Skeletal muscle tissue (tissue), 4 donors: ENCODE data around the gene CPXM2. TPM values are rescaled to one million over a fixed set of nuclear protein-coding genes. Genes with fewer than 3 reads are reported as not detected.

ENCODE experiments used
- H3K27ac ChIP-seq: one replicate; pipeline ENCODE4 v1.7.0; 2013; ENCODE audit warnings: mild to moderate bottlenecking, low read depth, low read length, inconsistent platforms
- H3K27me3 ChIP-seq, 3 donors: one replicate each; pipeline ENCODE4 v1.7.0; 2013; ENCODE audit warnings: low read length in 3 of 3; ENCODE audit not compliant: control insufficient read depth in 3 of 3, insufficient read depth in 3 of 3
- H3K36me3 ChIP-seq, 3 donors: one replicate each; pipeline ENCODE4 v1.7.0; 2013; ENCODE audit warnings: low read length in 3 of 3; ENCODE audit not compliant: control insufficient read depth in 3 of 3, insufficient read depth in 3 of 3
- H3K4me1 ChIP-seq, 3 donors: one replicate each; pipeline ENCODE4 v1.7.0; 2013; ENCODE audit warnings: low read length in 3 of 3, mild to moderate bottlenecking in 3 of 3; ENCODE audit not compliant: control insufficient read depth in 3 of 3, insufficient read depth in 3 of 3
- H3K4me3 ChIP-seq, 3 donors: one replicate each; pipeline ENCODE4 v1.7.0; 2013; ENCODE audit warnings: low read length in 3 of 3
- H3K9ac ChIP-seq, 3 donors: one replicate each; pipeline ENCODE4 v1.7.0; 2013; ENCODE audit warnings: low read length in 3 of 3, mild to moderate bottlenecking in 3 of 3, moderate library complexity in 2 of 3, low read depth in 1 of 3
- H3K9me3 ChIP-seq, 3 donors: one replicate each; pipeline ENCODE4 v1.7.0; 2013; ENCODE audit warnings: low read length in 3 of 3; ENCODE audit not compliant: control insufficient read depth in 3 of 3
- total RNA-seq: library from RNA; depleted of rRNA; stranded (reverse); fragments of >200 nt; gene quantifications from one replicate; pipeline ENCODE4 v1.2.3, GENCODE V29; 2014
- donor health status: Osteomylitis.

Gene CPXM2
- total RNA-seq, 1 donor from 2014 or later = 0.52 TPM

GRCh38 chr10:123809632-123810031, 82.0 kb downstream of the CPXM2 start:
- no peak overlapping the region for H3K9ac ChIP-seq
- no peak overlapping the region for H3K27ac ChIP-seq
- H3K4me1 ChIP-seq = peaks cover 0 to 4% (median 0%) of the 10 kb centered on the region in 3 donors
- no peaks in the 10 kb centered on the region for H3K9me3 ChIP-seq
- no peak overlapping the region for H3K4me3 ChIP-seq
- H3K27me3 ChIP-seq = peaks cover 0 to 6% (median 0%) of the 10 kb centered on the region in 3 donors
- no peaks in the 10 kb centered on the region for H3K36me3 ChIP-seq

- peaks cover 0 to 4% (median 0%) of the 10 kb centered on the region in 3 donors for H3K4me1 ChIP-seq
- no peak overlapping the region for H3K4me3 ChIP-seq
- no peaks in the 10 kb centered on the region for H3K9me3 ChIP-seq
- no peaks in the 10 kb centered on the region for H3K36me3 ChIP-seq
- H3K9ac ChIP-seq = no peak overlapping the region
- H3K27ac ChIP-seq = no peak overlapping the region
- peaks cover 0 to 6% (median 0%) of the 10 kb centered on the region in 3 donors for H3K27me3 ChIP-seq
Observed at GRCh38 chr10:123808906-123809305, 82.7 kb downstream of the CPXM2 start.

GRCh38 chr10:123808286-123808685, 83.3 kb downstream of the CPXM2 start:
- no peak overlapping the region for H3K27ac ChIP-seq
- H3K9me3 ChIP-seq = no peaks in the 10 kb centered on the region
- no peaks in the 10 kb centered on the region for H3K36me3 ChIP-seq
- no peak overlapping the region for H3K9ac ChIP-seq
- H3K4me3 ChIP-seq = no peak overlapping the region
- H3K27me3 ChIP-seq = peaks cover 0 to 6% (median 0%) of the 10 kb centered on the region in 3 donors
- peaks cover 0 to 4% (median 0%) of the 10 kb centered on the region in 3 donors for H3K4me1 ChIP-seq

DNA sequence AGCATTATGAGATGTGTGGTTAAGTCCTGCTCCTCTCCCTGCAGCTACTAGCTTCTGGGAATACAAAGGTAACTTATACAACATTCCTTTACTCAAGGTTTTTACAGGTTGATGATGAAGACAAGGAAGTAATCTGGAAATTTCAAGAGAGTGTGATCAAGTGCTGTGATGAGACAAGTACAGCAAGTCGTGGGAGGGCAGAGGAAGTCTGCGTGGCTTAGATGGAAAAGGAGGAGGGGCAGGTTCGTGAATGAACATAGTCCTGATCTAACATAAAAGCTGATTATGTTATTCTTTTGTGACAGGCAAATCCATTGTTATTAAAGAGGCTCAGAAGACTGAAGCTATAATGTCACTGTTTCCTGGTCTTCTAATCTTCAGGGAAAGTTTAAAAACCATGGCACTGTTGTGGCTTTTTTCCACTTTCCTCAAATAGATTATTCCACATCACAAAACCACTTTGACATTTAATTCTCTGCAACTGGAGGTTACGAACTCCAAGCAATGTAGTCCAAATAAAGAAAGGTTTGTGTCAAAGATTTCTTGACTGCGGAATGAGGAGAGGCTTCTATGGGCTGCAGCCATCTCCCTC, 84.1 kb downstream of the CPXM2 start:
- Histone ChIP-seq H3K27ac (no peak overlapping the region), H3K9me3 (no peaks in the 10 kb centered on the region), H3K36me3 (no peaks in the 10 kb centered on the region), H3K27me3 (peaks cover 0 to 6% (median 0%) of the 10 kb centered on the region in 3 donors), H3K4me1 (peaks cover 0 to 4% (median 0%) of the 10 kb centered on the region in 3 donors), H3K9ac (no peak overlapping the region), H3K4me3 (no peak overlapping the region)

DNA sequence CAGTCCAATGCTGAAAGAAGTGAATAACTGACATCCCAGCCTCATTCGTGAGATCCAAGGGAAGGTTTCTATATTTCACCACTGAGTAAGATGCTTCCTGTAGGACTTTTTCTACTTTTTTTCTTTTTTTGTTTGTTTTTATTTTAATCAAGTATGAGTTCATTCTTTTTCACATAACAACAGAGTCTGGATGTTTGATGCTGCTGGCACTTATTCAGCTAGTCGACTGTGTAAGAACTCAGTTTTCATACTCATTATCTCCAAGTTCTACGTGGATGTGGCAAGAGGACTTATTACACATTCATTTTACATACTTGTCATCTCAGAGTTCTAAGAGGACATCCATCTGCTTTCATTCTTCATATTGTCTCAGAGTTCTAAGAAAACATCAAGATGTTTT, 86.9 kb downstream of the CPXM2 start:
- no peak overlapping the region for H3K9ac ChIP-seq
- H3K36me3 ChIP-seq = no peaks in the 10 kb centered on the region
- peaks cover 0 to 7% (median 0%) of the 10 kb centered on the region in 3 donors for H3K4me1 ChIP-seq

GRCh38 chr10:123800821-123801220, 90.8 kb downstream of the CPXM2 start:
- Histone ChIP-seq H3K36me3 (peaks cover 0 to 3% (median 0%) of the 10 kb centered on the region in 3 donors), H3K27ac (peak overlapping the region; percentile 67), H3K27me3 (no peaks in the 10 kb centered on the region)

More for the DNA sequence above, 86.9 kb downstream of the CPXM2 start:
- Histone ChIP-seq H3K27ac (no peak overlapping the region), H3K4me3 (no peak overlapping the region), H3K27me3 (peaks cover 0 to 6% (median 0%) of the 10 kb centered on the region in 3 donors), H3K9me3 (no peaks in the 10 kb centered on the region)

GRCh38 chr10:123800289-123800688, 91.3 kb downstream of the CPXM2 start:
- H3K4me3 ChIP-seq = peak overlapping the region in 1 of 3 donors; percentile 17
- H3K27ac ChIP-seq = peak overlapping the region; percentile 67

More at GRCh38 chr10:123800821-123801220, 90.8 kb downstream of the CPXM2 start:
- Histone ChIP-seq H3K9me3 (no peaks in the 10 kb centered on the region), H3K9ac (no peak overlapping the region), H3K4me1 (peaks cover 0 to 3% (median 0%) of the 10 kb centered on the region in 3 donors), H3K4me3 (no peak overlapping the region)

GRCh38 chr10:123798856-123799255, 92.8 kb downstream of the CPXM2 start:
- H3K27ac ChIP-seq = no peak overlapping the region
- H3K9me3 ChIP-seq = no peaks in the 10 kb centered on the region
- no peaks in the 10 kb centered on the region for H3K27me3 ChIP-seq
- H3K4me1 ChIP-seq = peaks cover 0 to 3% (median 0%) of the 10 kb centered on the region in 3 donors
- H3K9ac ChIP-seq = no peak overlapping the region
- H3K36me3 ChIP-seq = peaks cover 0 to 3% (median 0%) of the 10 kb centered on the region in 3 donors
- H3K4me3 ChIP-seq = no peak overlapping the region

More at GRCh38 chr10:123800289-123800688, 91.3 kb downstream of the CPXM2 start:
- Histone ChIP-seq H3K9ac (no peak overlapping the region), H3K4me1 (peaks cover 0 to 3% (median 0%) of the 10 kb centered on the region in 3 donors), H3K9me3 (no peaks in the 10 kb centered on the region), H3K36me3 (peaks cover 0 to 3% (median 0%) of the 10 kb centered on the region in 3 donors), H3K27me3 (no peaks in the 10 kb centered on the region)

- H3K9me3 ChIP-seq = no peaks in the 10 kb centered on the region
- no peak overlapping the region for H3K4me3 ChIP-seq
- peaks cover 0 to 3% (median 0%) of the 10 kb centered on the region in 3 donors for H3K4me1 ChIP-seq
- H3K27ac ChIP-seq = no peak overlapping the region
- peaks cover 0 to 3% (median 0%) of the 10 kb centered on the region in 3 donors for H3K36me3 ChIP-seq
- no peak overlapping the region for H3K9ac ChIP-seq
- no peaks in the 10 kb centered on the region for H3K27me3 ChIP-seq
Observed at GRCh38 chr10:123797813-123798212, 93.8 kb downstream of the CPXM2 start.

DNA sequence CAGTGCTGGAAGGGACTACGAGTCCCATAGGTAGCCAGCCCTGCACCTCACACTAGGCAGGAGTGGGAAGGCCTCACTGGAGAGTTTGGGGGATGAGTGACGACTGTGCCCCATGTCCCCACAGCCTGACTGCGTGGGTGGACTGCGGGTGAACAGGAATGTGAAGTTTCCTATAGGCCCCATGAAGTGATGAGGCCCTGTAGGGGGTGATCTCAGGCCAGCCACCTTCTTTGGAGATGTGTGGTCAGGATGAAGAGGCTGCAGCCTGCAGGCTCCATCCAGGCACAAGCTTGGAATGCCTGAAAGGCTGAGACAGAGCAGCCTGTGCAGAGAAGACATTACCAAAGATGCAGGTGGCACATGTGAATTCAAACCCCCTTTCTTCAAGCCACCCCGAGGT, 94.9 kb downstream of the CPXM2 start:
- Histone ChIP-seq H3K9ac (no peak overlapping the region), H3K4me3 (no peak overlapping the region), H3K27ac (no peak overlapping the region), H3K4me1 (peaks cover 0 to 3% (median 0%) of the 10 kb centered on the region in 3 donors), H3K27me3 (no peaks in the 10 kb centered on the region), H3K36me3 (peaks cover 0 to 3% (median 0%) of the 10 kb centered on the region in 3 donors), H3K9me3 (no peaks in the 10 kb centered on the region)
